ENCODE results near the gene HNF1B. TPM values are rescaled to one million over a fixed set of nuclear protein-coding genes. Genes with fewer than 3 reads are reported as not detected.

Gene HNF1B
- total and polyA plus RNA-seq, 12 donors, result 0.03 to 0.11 (median 0.08) TPM; not detected in 9

- Histone ChIP-seq H3K27ac (no peak overlapping the region), H3K27me3 (peaks cover 2% of the 10 kb centered on the region), H3K4me1 (replicated peaks in 1 of 2) (no peaks in the 10 kb centered on the region), H3K9me3 (replicated peaks in 1 of 3) (no peaks in the 10 kb centered on the region), H3K4me3 (no peak overlapping the region), H3K36me3 (replicated peaks in 1 of 2) (no peaks in the 10 kb centered on the region)
- WGBS, 4 donors, result 74 to 94% (median 86%) methylated on average over 2 of the region's 2 CpGs
- no peak for TF ChIP-seq CTCF (IDR thresholded peaks at IDR 0.05)
- DNase-seq, result no peak
- intact Hi-C loops (cut with DNase I), result no loop called here
Measured at GRCh38 chr17:37772982-37773381, 28.1 kb upstream of the HNF1B start.

- H3K4me3 ChIP-seq, result no peak overlapping the region
- H3K27ac ChIP-seq, result no peak overlapping the region
- no peaks in the 10 kb centered on the region for H3K36me3 ChIP-seq (replicated peaks in 1 of 2)
- H3K4me1 ChIP-seq (replicated peaks in 1 of 2), result no peaks in the 10 kb centered on the region
- H3K27me3 ChIP-seq, result peaks cover 8% of the 10 kb centered on the region
- WGBS, 4 donors, result 44 to 57% (median 48%) methylated on average over 16 to 17 of the region's 17 CpGs
- TF ChIP-seq POLR2A (IDR thresholded peaks at IDR 0.05) (no peak), CTCF (IDR thresholded peaks at IDR 0.05) (peak; percentile 41 to 67 (median 60))
- no peaks in the 10 kb centered on the region for H3K9me3 ChIP-seq (replicated peaks in 1 of 3)
- intact Hi-C loops (cut with DNase I), result no loop called here
- DNase-seq, result peak; percentile 27 to 76 (median 67)
Measured at GRCh38 chr17:37770631-37771518, 26.0 kb upstream of the HNF1B start.

GRCh38 chr17:37769050-37769449 is 24.2 kb upstream of the HNF1B start:
- DNase-seq, result no peak
- H3K4me1 ChIP-seq (replicated peaks in 1 of 2), result no peaks in the 10 kb centered on the region
- H3K27ac ChIP-seq, result no peak overlapping the region
- intact Hi-C loops (cut with DNase I), result no loop called here
- 80 to 85% (median 81%) methylated on average over 6 of the region's 6 CpGs for WGBS, 4 donors
- H3K36me3 ChIP-seq (replicated peaks in 1 of 2), result no peaks in the 10 kb centered on the region
- TF ChIP-seq CTCF (IDR thresholded peaks at IDR 0.05) (no peak), POLR2A (IDR thresholded peaks at IDR 0.05) (no peak)
- no peaks in the 10 kb centered on the region for H3K9me3 ChIP-seq (replicated peaks in 1 of 3)
- peaks cover 8% of the 10 kb centered on the region for H3K27me3 ChIP-seq
- no peak overlapping the region for H3K4me3 ChIP-seq

- WGBS, 4 donors, result 82 to 94% (median 86%) methylated on average over 2 of the region's 2 CpGs
- TF ChIP-seq POLR2A (IDR thresholded peaks at IDR 0.05) (no peak), CTCF (IDR thresholded peaks at IDR 0.05) (no peak)
- Histone ChIP-seq H3K27me3 (peaks cover 8% of the 10 kb centered on the region), H3K4me3 (no peak overlapping the region), H3K4me1 (replicated peaks in 1 of 2) (no peaks in the 10 kb centered on the region), H3K27ac (no peak overlapping the region), H3K36me3 (replicated peaks in 1 of 2) (no peaks in the 10 kb centered on the region), H3K9me3 (replicated peaks in 1 of 3) (no peaks in the 10 kb centered on the region)
- intact Hi-C loops (cut with DNase I), result no loop called here
- no peak for DNase-seq
Measured at GRCh38 chr17:37768438-37768837, 23.6 kb upstream of the HNF1B start.
